GM12873 (cell line): ENCODE measurements around the gene CCDC171.

ENCODE experiments used
- CTCF ChIP-seq: IDR thresholded peaks from 2 replicates; pipeline ENCODE4 v1.5.1; 2012; ENCODE audit warnings: low read depth, mild to moderate bottlenecking, moderate library complexity, low read length, control low read depth; ENCODE audit not compliant: insufficient read depth; ENCODE audit errors: missing control alignments

The CCDC171 gene

DNA sequence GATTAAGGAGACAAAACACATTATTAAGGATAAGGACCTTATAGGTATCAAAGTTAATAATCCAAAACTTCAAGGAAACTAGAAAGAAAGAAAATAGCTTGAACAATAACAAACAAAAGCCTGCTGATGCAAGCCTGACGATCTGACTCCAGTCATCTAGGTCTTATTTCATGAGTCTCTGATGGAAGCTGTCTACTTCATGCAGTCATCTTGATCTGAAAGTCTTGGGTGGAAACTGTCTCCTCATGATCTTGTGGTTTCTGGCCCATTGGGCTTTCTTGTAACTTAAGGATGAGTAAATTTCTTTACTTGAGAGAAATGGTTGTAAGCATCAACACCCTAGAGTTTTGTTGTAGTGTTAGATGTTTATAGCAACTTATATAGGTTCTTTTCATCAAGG, 21.5 kb upstream of the CCDC171 start:
- no peak for TF ChIP-seq CTCF

DNA sequence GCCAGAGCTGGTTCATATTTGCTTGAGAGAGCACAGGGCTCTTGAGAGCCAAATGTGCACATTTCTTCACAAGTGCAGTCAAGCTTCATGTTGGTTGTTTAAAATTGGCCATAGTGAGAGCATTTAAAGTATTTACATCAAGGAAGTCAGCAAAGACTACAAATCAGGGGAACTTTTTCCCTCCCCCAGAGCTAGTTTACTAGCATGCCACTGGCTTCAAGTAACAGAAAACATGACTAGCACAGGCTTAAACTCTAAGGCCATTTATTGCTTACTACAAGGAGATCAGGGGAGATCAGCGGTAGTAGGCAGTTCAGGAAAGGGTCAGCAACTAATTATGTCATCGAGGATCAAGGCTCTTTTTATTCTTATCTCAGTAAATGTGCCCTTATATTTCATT, 11.0 kb upstream of the CCDC171 start:
- no peak for TF ChIP-seq CTCF

- no peak for TF ChIP-seq CTCF
These were observed 10.2 kb upstream of the CCDC171 start for GRCh38 chr9:15542624-15543023.

- no peak for TF ChIP-seq CTCF
These were observed 9.6 kb upstream of the CCDC171 start for GRCh38 chr9:15543047-15543813.

DNA sequence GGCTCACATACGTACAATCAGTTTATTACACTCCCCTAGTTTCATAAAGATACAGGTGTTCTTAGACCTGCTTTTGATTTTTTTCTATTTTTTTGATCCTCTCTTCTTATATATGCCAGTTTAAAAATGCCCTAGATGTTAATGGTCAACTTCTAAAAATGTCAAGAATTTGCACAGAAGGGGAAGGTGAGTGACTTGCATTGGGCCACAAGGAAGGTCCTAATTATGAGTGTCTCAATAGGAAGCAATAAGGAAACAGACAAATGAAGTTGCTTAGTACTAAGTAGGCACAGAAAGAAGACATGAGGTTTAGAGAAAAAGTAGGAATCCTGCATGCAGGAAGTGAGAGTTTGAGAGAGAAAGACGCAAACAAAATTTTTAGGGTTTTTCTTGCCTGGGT, 3.2 kb upstream of the CCDC171 start:
- TF ChIP-seq CTCF: no peak

DNA sequence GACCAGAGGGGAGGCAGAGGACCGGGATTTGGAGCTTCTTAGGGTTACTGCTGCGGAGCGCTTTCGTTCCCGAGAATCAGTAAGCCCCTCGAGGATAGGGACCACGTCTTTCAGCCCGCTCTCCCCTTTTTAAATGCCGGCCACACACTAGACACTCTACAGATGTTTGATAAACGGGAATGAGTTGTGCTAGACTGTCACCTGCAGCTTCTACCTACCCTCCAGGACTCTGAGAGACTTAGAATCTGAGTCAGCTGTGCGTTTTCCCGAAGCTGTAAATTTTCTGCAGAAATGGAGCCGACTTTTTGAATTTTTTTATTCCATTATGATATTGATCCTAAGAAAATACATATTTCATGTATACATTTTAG, 670 bp downstream of the CCDC171 start:
- TF ChIP-seq CTCF: no peak

DNA sequence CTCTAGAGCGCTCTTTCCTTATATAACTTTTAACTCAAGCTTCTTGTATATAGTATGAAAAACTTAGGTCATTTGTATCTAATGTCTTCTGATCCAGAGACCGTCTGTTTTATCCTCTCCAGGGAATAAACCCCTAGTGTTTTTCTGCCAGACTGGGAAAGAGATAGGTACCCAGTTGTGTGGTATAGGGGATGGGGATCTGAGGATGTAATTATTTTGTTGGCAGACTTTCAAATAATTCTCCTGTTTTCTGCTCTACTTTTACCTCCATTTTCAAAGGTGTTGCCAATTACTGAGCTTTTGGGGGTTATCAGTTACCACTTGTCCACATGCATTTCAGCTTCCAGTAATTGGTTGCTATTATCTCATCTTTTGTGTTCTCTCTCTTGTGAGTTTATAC, 17.9 kb downstream of the CCDC171 start:
- no peak for TF ChIP-seq CTCF
